Endodermal cell (in vitro differentiated cells): Measurements from ENCODE around the gene MAGEA11. TPM values are rescaled to one million over a fixed set of nuclear protein-coding genes. Genes with fewer than 3 reads are reported as not detected.
A peak's percentile ranks its signal among the peaks of the same experiment; 100 is the strongest.
"Not testable (repeated sequence)": the region's sequence is repeated elsewhere in the genome, so short reads cannot be mapped to it uniquely, and the experiment has no call there.

Source experiments
- DNase-seq: peaks from one replicate; pipeline ENCODE4 v3.0.0-alpha.2; 2017
- H3K27ac ChIP-seq: 2 replicates; pipeline ENCODE4 v1.5.1; 2013; ENCODE audit warnings: mild to moderate bottlenecking, low read depth, low read length, moderate library complexity
- H3K27me3 ChIP-seq: 2 replicates; pipeline ENCODE4 v1.6.1; 2013; ENCODE audit warnings: mild to moderate bottlenecking, low read length, moderate library complexity; ENCODE audit not compliant: insufficient read depth, control insufficient read depth, poor library complexity, severe bottlenecking
- H3K36me3 ChIP-seq: 2 replicates; pipeline ENCODE4 v1.7.0; 2013; ENCODE audit warnings: mild to moderate bottlenecking, low read length, moderate library complexity; ENCODE audit not compliant: control insufficient read depth, insufficient read depth
- H3K4me1 ChIP-seq: one replicate; pipeline ENCODE4 v1.7.0; 2013; ENCODE audit warnings: low read length; ENCODE audit not compliant: control insufficient read depth, insufficient read depth
- H3K4me3 ChIP-seq: 2 replicates; pipeline ENCODE4 v1.5.1; 2013; ENCODE audit warnings: mild to moderate bottlenecking, low read length, moderate library complexity
- H3K9ac ChIP-seq: 2 replicates; pipeline ENCODE4 v1.6.1; 2013; ENCODE audit warnings: mild to moderate bottlenecking, low read length, moderate library complexity; ENCODE audit not compliant: poor library complexity, severe bottlenecking; ENCODE audit errors: extremely low read depth
- H3K9me3 ChIP-seq: 2 replicates; pipeline ENCODE4 v1.6.1; 2013; ENCODE audit warnings: mild to moderate bottlenecking, low read length, moderate library complexity; ENCODE audit not compliant: control insufficient read depth
- H3K27ac Mint-ChIP-seq: 2 replicates; pipeline ENCODE4 v1.8.0; 2020; ENCODE audit warnings: mixed read lengths
- H3K27me3 Mint-ChIP-seq: 2 replicates; pipeline ENCODE4 v1.8.0; 2021; ENCODE audit warnings: mild to moderate bottlenecking, mixed read lengths; ENCODE audit not compliant: insufficient read depth
- H3K36me3 Mint-ChIP-seq: 2 replicates; pipeline ENCODE4 v1.8.0; 2020; ENCODE audit warnings: low read depth, mixed read lengths
- H3K4me1 Mint-ChIP-seq: 2 replicates; pipeline ENCODE4 v1.8.0; 2020; ENCODE audit warnings: mixed read lengths
- H3K4me3 Mint-ChIP-seq: 2 replicates; pipeline ENCODE4 v1.8.0; 2020; ENCODE audit warnings: mild to moderate bottlenecking, moderate library complexity, mixed read lengths
- H3K9me3 Mint-ChIP-seq: 2 replicates; pipeline ENCODE4 v1.8.0; 2020; ENCODE audit warnings: mild to moderate bottlenecking, mixed read lengths
- CTCF ChIP-seq: fragments of 200-600 bp; sonication (generic); conservative IDR thresholded peaks from 2 replicates; pipeline ENCODE4 v1.5.0; 2021; ENCODE audit warnings: antibody characterized with exemption, mild to moderate bottlenecking
- WGBS, 2 experiments: methylation state at CpG; one replicate each; pipeline versions ENCODE4 v1.1.5 to v1.1.7; 2013; ENCODE audit warnings: missing lambda C conversion rate in 2 of 2, mixed read lengths in 1 of 2; ENCODE audit not compliant: insufficient coverage in 1 of 2, insufficient read length in 1 of 2; 5-methylcytosine and 5-hydroxymethylcytosine counted together
- total RNA-seq, 2 donors: library from RNA; stranded (reverse); fragmentation: NEBNext Ultra II Directional in 1 of 2; extraction: Animal tissue kit (Norgen Biotek cat#: 25700) in 1 of 2; gene quantifications; 2 replicates in 1 of 2; 3 replicates in 1 of 2; pipeline ENCODE4 v1.2.1, GENCODE V29; 2021

MAGEA11 gene
- total RNA-seq, 2 donors from 2014 or later: not detected

GRCh38 chrX:149727308-149727707 lies 15.4 kb downstream of the MAGEA11 start:
- not testable (repeated sequence) for H3K27me3 Mint-ChIP-seq, H3K36me3 ChIP-seq, H3K4me3 Mint-ChIP-seq, DNase-seq, H3K27ac ChIP-seq, H3K4me3 ChIP-seq, H3K4me1 Mint-ChIP-seq, H3K27me3 ChIP-seq, H3K9me3 Mint-ChIP-seq, H3K9ac ChIP-seq, H3K27ac Mint-ChIP-seq, H3K9me3 ChIP-seq, H3K4me1 ChIP-seq, H3K36me3 Mint-ChIP-seq
- no CpG with 5 or more reads among the region's 7 CpGs for WGBS, 2 experiments

- not testable (repeated sequence) for H3K36me3 Mint-ChIP-seq, H3K4me1 Mint-ChIP-seq, H3K27ac Mint-ChIP-seq, H3K9ac ChIP-seq, H3K4me3 Mint-ChIP-seq, H3K9me3 Mint-ChIP-seq, H3K9me3 ChIP-seq, H3K27me3 ChIP-seq, H3K4me1 ChIP-seq, H3K36me3 ChIP-seq, H3K27me3 Mint-ChIP-seq, DNase-seq, H3K27ac ChIP-seq, H3K4me3 ChIP-seq
- WGBS, 2 experiments: no CpG with 5 or more reads among the region's 6 CpGs
Measured at GRCh38 chrX:149742269-149742668, 30.4 kb downstream of the MAGEA11 start.

- not testable (repeated sequence) for H3K27me3 Mint-ChIP-seq, H3K36me3 ChIP-seq, H3K4me3 Mint-ChIP-seq, H3K4me1 Mint-ChIP-seq, DNase-seq, H3K27ac ChIP-seq, H3K27ac Mint-ChIP-seq, H3K4me3 ChIP-seq, H3K36me3 Mint-ChIP-seq, H3K9ac ChIP-seq, H3K9me3 ChIP-seq, H3K4me1 ChIP-seq, H3K27me3 ChIP-seq
- H3K9me3 Mint-ChIP-seq: peaks cover 13% of the 10 kb centered on the region
- no CpG with 5 or more reads among the region's 6 CpGs for WGBS, 2 experiments
Measured at GRCh38 chrX:149746390-149747007, 34.6 kb downstream of the MAGEA11 start.

GRCh38 chrX:149757206-149758067 lies 45.6 kb downstream of the MAGEA11 start:
- H3K4me1 ChIP-seq: no peaks in the 10 kb centered on the region
- no peak for TF ChIP-seq CTCF
- no peak overlapping the region for H3K27ac Mint-ChIP-seq
- no peak overlapping the region for H3K9ac ChIP-seq
- H3K36me3 Mint-ChIP-seq: no peaks in the 10 kb centered on the region
- H3K27me3 Mint-ChIP-seq: no peaks in the 10 kb centered on the region
- H3K36me3 ChIP-seq: no peaks in the 10 kb centered on the region
- H3K4me3 Mint-ChIP-seq: no peak overlapping the region
- H3K27ac ChIP-seq: no peak overlapping the region
- peak; percentile 22 for DNase-seq
- no peaks in the 10 kb centered on the region for H3K27me3 ChIP-seq
- H3K9me3 Mint-ChIP-seq: peaks cover 53% of the 10 kb centered on the region
- H3K4me3 ChIP-seq: no peak overlapping the region
- peaks cover 8% of the 10 kb centered on the region for H3K4me1 Mint-ChIP-seq
- WGBS, 2 experiments: 94% methylated on average over 8 of the region's 8 CpGs; no CpG with 5 or more reads in 1 of the 2 experiments
- H3K9me3 ChIP-seq: no peaks in the 10 kb centered on the region
